ENCODE data around the gene GADD45B.

Gene GADD45B

GRCh38 chr19:2516727-2517126 lies 40.8 kb downstream of the GADD45B start:
- no peak for TF ChIP-seq KLF8 (tag by site-specific recombination; IDR thresholded peaks at IDR 0.05)
- no peak for TF ChIP-seq YY2 (tag by site-specific recombination; IDR thresholded peaks at IDR 0.05)
- TF ChIP-seq ZNF747 (tag by site-specific recombination; IDR thresholded peaks at IDR 0.05), result no peak
- no peak for TF ChIP-seq ZNF843 (tag by site-specific recombination; IDR thresholded peaks at IDR 0.05)
- no peak for TF ChIP-seq ZFP37 (tag by site-specific recombination; IDR thresholded peaks at IDR 0.05)
- no peak for TF ChIP-seq ZNF132 (tag by site-specific recombination; IDR thresholded peaks at IDR 0.05; ENCODE audit: borderline replicate concordance)
- TF ChIP-seq, protein P1, sequence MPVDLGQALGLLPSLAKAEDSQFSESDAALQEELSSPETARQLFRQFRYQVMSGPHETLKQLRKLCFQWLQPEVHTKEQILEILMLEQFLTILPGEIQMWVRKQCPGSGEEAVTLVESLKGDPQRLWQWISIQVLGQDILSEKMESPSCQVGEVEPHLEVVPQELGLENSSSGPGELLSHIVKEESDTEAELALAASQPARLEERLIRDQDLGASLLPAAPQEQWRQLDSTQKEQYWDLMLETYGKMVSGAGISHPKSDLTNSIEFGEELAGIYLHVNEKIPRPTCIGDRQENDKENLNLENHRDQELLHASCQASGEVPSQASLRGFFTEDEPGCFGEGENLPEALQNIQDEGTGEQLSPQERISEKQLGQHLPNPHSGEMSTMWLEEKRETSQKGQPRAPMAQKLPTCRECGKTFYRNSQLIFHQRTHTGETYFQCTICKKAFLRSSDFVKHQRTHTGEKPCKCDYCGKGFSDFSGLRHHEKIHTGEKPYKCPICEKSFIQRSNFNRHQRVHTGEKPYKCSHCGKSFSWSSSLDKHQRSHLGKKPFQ (tag by site-specific recombination; IDR thresholded peaks at IDR 0.05), result no peak
- no peak for TF ChIP-seq FEZF1 (tag by site-specific recombination; IDR thresholded peaks at IDR 0.05)
- no peak for TF ChIP-seq ZFP3 (tag by site-specific recombination; IDR thresholded peaks at IDR 0.05; ENCODE audit: low read depth)
- no peak for TF ChIP-seq CTCF (tag by site-specific recombination; IDR thresholded peaks at IDR 0.05)
- TF ChIP-seq HOXD13 (CRISPR knock-in tag; IDR thresholded peaks at IDR 0.05; ENCODE audit: borderline replicate concordance), result no peak
- TF ChIP-seq ZNF48 (tag by site-specific recombination; IDR thresholded peaks at IDR 0.05), result no peak
- TF ChIP-seq ZSCAN23 (tag by site-specific recombination; IDR thresholded peaks at IDR 0.05), result no peak
- TF ChIP-seq ZNF324 (tag by site-specific recombination; IDR thresholded peaks at IDR 0.05), result no peak
- TF ChIP-seq SCRT1 (tag by site-specific recombination; IDR thresholded peaks at IDR 0.05; ENCODE audit: borderline replicate concordance), result no peak
- H3K4me1 ChIP-seq (ENCODE audit: control insufficient read depth, insufficient read depth, low read length), result no peaks in the 10 kb centered on the region
- no peak overlapping the region for H3K27ac ChIP-seq (ENCODE audit: extremely low read depth, low read depth, low read length)
- no peaks in the 10 kb centered on the region for H3K36me3 ChIP-seq (ENCODE audit: control insufficient read depth in 2 of 2, insufficient read depth in 1 of 2, low read length in 2 of 2)
- POLR2A ChIA-PET, result interaction anchor here (0.6 to 7.0 kb wide), 2 partner anchors 40 to 132 kb away, joined by 3 to 55 read pairs; partner anchors contain the start of gene GADD45B
- no peaks in the 10 kb centered on the region for H3K9me3 ChIP-seq (ENCODE audit: control insufficient read depth, insufficient read depth, low read depth, low read length)
- CTCF ChIA-PET, result interaction anchor here (0.8 to 1.7 kb wide), 2 partner anchors 16 to 39 kb away, joined by 3 read pairs; no protein-coding TSS in a partner anchor
- H3K4me3 ChIP-seq (ENCODE audit: low read depth, low read length), result no peak overlapping the region

DNA sequence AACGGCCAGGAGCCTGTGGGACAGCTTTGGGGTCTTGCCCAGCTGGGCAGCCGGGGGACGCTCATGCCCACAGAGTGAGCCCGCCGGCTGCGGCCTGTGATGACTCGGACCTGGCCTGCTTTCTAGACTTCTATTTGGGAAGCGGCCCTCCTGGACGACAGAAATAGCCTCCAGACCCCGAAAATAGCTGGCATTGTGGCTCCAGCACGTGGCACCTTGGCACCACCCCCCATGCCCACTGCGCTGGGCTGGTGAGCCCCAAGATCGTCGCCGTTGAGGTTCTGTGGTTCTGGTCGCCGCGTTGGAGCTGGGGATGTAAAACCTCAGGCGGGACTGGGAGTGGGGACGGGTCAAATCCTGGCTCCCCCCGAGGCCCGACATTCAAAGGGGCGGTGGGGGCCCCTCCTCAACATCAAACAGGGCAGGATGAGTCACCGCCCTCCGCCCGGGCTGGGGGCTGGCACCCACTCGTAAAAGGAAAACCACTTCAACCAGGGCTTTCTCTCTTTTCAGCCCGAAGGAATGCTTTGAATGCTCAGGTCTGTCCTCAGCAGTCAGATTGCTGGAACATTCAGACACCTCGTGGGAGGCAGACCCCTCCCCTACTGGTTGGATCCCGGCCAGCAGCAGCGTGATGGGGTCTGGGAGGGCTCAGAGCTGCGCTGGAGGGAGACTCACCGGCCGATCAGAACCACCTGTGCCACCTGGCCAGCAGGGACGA lies 42.1 kb downstream of the GADD45B start:
- POLR2A ChIA-PET, result interaction anchor here (7.0 kb wide), 1 partner anchor 41 kb away, joined by 55 read pairs; the partner anchor contains the start of gene GADD45B
- H3K4me1 ChIP-seq (ENCODE audit: control insufficient read depth, insufficient read depth, low read length), result no peaks in the 10 kb centered on the region
- no peak overlapping the region for H3K27ac ChIP-seq (ENCODE audit: extremely low read depth, low read depth, low read length)
- H3K9me3 ChIP-seq (ENCODE audit: control insufficient read depth, insufficient read depth, low read depth, low read length), result no peaks in the 10 kb centered on the region
- H3K4me3 ChIP-seq (ENCODE audit: low read depth, low read length), result no peak overlapping the region
- CTCF ChIA-PET, result interaction anchor here (0.6 to 1.7 kb wide), 4 partner anchors 15 to 615 kb away, joined by 3 to 4 read pairs (median 3); no protein-coding TSS in a partner anchor
- H3K36me3 ChIP-seq (ENCODE audit: control insufficient read depth in 2 of 2, insufficient read depth in 1 of 2, low read length in 2 of 2), result no peaks in the 10 kb centered on the region
- TF ChIP-seq GLIS2 (tag by site-specific recombination; IDR thresholded peaks at IDR 0.05) (peak; percentile 31; the same call in 1 of the 2 replicates), ZNF48 (tag by site-specific recombination; IDR thresholded peaks at IDR 0.05) (no peak), ZBTB48 (tag by site-specific recombination; IDR thresholded peaks at IDR 0.05) (no peak), ZNF776 (tag by site-specific recombination; IDR thresholded peaks at IDR 0.05; ENCODE audit: borderline replicate concordance) (no peak), ZNF555 (tag by site-specific recombination; conservative IDR thresholded peaks at IDR 0.05) (no peak), ZNF701 (tag by site-specific recombination; IDR thresholded peaks at IDR 0.05) (no peak), TCF7L2 (IDR thresholded peaks at IDR 0.05; ENCODE audit: borderline replicate concordance, low read depth, low read length) (no peak), ZNF707 (tag by site-specific recombination; IDR thresholded peaks at IDR 0.05) (no peak), KLF1 (tag by site-specific recombination; IDR thresholded peaks at IDR 0.05) (peak; percentile 91), GLIS1 (tag by site-specific recombination; IDR thresholded peaks at IDR 0.05) (peak; percentile 63), KLF17 (tag by site-specific recombination; IDR thresholded peaks at IDR 0.05) (peak; percentile 82), SP2 (tag by site-specific recombination; IDR thresholded peaks at IDR 0.05) (no peak), ZNF132 (tag by site-specific recombination; IDR thresholded peaks at IDR 0.05; ENCODE audit: borderline replicate concordance) (no peak), ZSCAN16 (tag by site-specific recombination; IDR thresholded peaks at IDR 0.05) (no peak), ZNF146 (tag by site-specific recombination; IDR thresholded peaks at IDR 0.05) (no peak), ZNF654 (tag by site-specific recombination; IDR thresholded peaks at IDR 0.05; ENCODE audit: low read depth) (no peak), ZNF521 (tag by site-specific recombination; IDR thresholded peaks at IDR 0.05) (no peak)
- TF ChIP-seq, protein P2, sequence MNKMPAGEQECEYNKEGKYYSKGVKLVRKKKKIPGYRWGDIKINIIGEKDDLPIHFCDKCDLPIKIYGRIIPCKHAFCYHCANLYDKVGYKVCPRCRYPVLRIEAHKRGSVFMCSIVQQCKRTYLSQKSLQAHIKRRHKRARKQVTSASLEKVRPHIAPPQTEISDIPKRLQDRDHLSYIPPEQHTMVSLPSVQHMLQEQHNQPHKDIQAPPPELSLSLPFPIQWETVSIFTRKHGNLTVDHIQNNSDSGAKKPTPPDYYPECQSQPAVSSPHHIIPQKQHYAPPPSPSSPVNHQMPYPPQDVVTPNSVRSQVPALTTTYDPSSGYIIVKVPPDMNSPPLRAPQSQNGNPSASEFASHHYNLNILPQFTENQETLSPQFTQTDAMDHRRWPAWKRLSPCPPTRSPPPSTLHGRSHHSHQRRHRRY (tag by site-specific recombination; IDR thresholded peaks at IDR 0.05), result no peak

All from HEK293 (cell line).